Natural killer cell (primary cell): Measurements from ENCODE around the gene GPR42. TPM values are rescaled to one million over a fixed set of nuclear protein-coding genes. Genes with fewer than 3 reads are reported as not detected.

Source experiments
- ATAC-seq, 3 donors: fragments of 150-1000 bp in 2 of 3; fragments of 200-7000 bp in 1 of 3; cut with Tn5 transposase; 1 replicate in 1 of 3; 2 replicates in 2 of 3; pipeline ENCODE4 v1.10.0; 2021; ENCODE audit warnings: mild to moderate bottlenecking in 2 of 3, moderate library complexity in 2 of 3
- DNase-seq, 2 donors: peaks; one replicate each; pipeline versions ENCODE4 v3.0.0 to v3.0.0-alpha.2; 2013 to 2021; ENCODE audit warnings: mixed read lengths in 1 of 2
- H3K27ac ChIP-seq: one replicate; pipeline ENCODE4 v1.5.1; 2013; ENCODE audit warnings: mild to moderate bottlenecking, low read length
- H3K27me3 ChIP-seq: one replicate; pipeline ENCODE4 v1.6.1; 2013; ENCODE audit warnings: low read length; ENCODE audit not compliant: control insufficient read depth, insufficient read depth
- H3K36me3 ChIP-seq: one replicate; pipeline ENCODE4 v1.6.1; 2013; ENCODE audit warnings: low read length; ENCODE audit not compliant: control insufficient read depth, insufficient read depth
- H3K4me1 ChIP-seq: one replicate; pipeline ENCODE4 v1.6.1; 2013; ENCODE audit warnings: low read length; ENCODE audit not compliant: control insufficient read depth, insufficient read depth
- H3K4me3 ChIP-seq: one replicate; pipeline ENCODE4 v1.5.1; 2013; ENCODE audit warnings: low read length
- H3K9me3 ChIP-seq: one replicate; pipeline ENCODE4 v1.6.1; 2013; ENCODE audit warnings: low read length; ENCODE audit not compliant: control insufficient read depth, insufficient read depth
- H3K27ac Mint-ChIP-seq, 2 donors: one replicate each; pipeline ENCODE4 v1.8.0; 2022; ENCODE audit warnings: mild to moderate bottlenecking in 2 of 2, mixed read lengths in 2 of 2, moderate library complexity in 1 of 2
- H3K27me3 Mint-ChIP-seq, 2 donors: one replicate each; pipeline ENCODE4 v1.8.0; 2022; ENCODE audit warnings: low read depth in 2 of 2, mixed read lengths in 2 of 2
- H3K36me3 Mint-ChIP-seq: one replicate; pipeline ENCODE4 v1.8.0; 2022; ENCODE audit warnings: mixed read lengths
- H3K4me1 Mint-ChIP-seq, 2 donors: one replicate each; pipeline ENCODE4 v1.8.0; 2022; ENCODE audit warnings: mixed read lengths in 2 of 2
- H3K4me3 Mint-ChIP-seq: one replicate; pipeline ENCODE4 v1.8.0; 2022; ENCODE audit warnings: mild to moderate bottlenecking, moderate library complexity, mixed read lengths
- H3K9me3 Mint-ChIP-seq, 2 donors: one replicate each; pipeline ENCODE4 v1.8.0; 2022; ENCODE audit warnings: mixed read lengths in 2 of 2
- CTCF ChIP-seq: fragments of 200-600 bp; IDR thresholded peaks from one replicate; pipeline ENCODE4 v1.8.0; 2022; ENCODE audit warnings: antibody characterized with exemption
- WGBS: methylation state at CpG from one replicate; pipeline ENCODE4 v1.1.7; 2013; ENCODE audit warnings: missing lambda C conversion rate; ENCODE audit not compliant: insufficient coverage; 5-methylcytosine and 5-hydroxymethylcytosine counted together
- intact Hi-C: fragments of 100-400 bp; cut with micrococcal nuclease; formaldehyde crosslinking; loops from one replicate; pipeline ENCODE4 v1.14.2; 2022
- total RNA-seq, 4 donors: library from RNA; stranded (reverse); fragments of 120-200 nt in 1 of 4; gene quantifications; one replicate each; pipeline versions ENCODE4 v1.2.3 to v1.2.4, GENCODE V29; 2013 to 2022

The GPR42 gene
- total RNA-seq, 3 donors from 2014 or later (not counting 1 experiment from before 2014, with no cell fraction given): 0.19 to 1.5 TPM; not detected in 1

- Histone ChIP-seq H3K27me3 (peaks cover 3% of the 10 kb centered on the region), H3K4me1 (no peaks in the 10 kb centered on the region), H3K4me3 (no peak overlapping the region), H3K27ac (no peak overlapping the region), H3K36me3 (no peaks in the 10 kb centered on the region), H3K9me3 (no peaks in the 10 kb centered on the region)
- no peaks in the 10 kb centered on the region for H3K9me3 Mint-ChIP-seq
- no peak overlapping the region for H3K4me3 Mint-ChIP-seq
- ATAC-seq (no peak), DNase-seq (no peak)
- intact Hi-C loops: no loop called here
- no peak for TF ChIP-seq CTCF
- H3K4me1 Mint-ChIP-seq: peaks cover 0 to 12% of the 10 kb centered on the region in 2 donors
- no peak overlapping the region for H3K27ac Mint-ChIP-seq
- WGBS: 92% methylated on average over 19 of the region's 19 CpGs
- peaks cover 12 to 19% of the 10 kb centered on the region in 2 donors for H3K27me3 Mint-ChIP-seq
- no peaks in the 10 kb centered on the region for H3K36me3 Mint-ChIP-seq
Observed at GRCh38 chr19:35363711-35364425, 7.0 kb upstream of the GPR42 start.

- intact Hi-C loops: no loop called here
- ATAC-seq (no peak), DNase-seq (no peak)
- H3K4me1 Mint-ChIP-seq: peaks cover 0 to 12% of the 10 kb centered on the region in 2 donors
- no peaks in the 10 kb centered on the region for H3K36me3 Mint-ChIP-seq
- no peak overlapping the region for H3K27ac ChIP-seq
- H3K4me3 Mint-ChIP-seq: no peak overlapping the region
- no peaks in the 10 kb centered on the region for H3K4me1 ChIP-seq
- WGBS: 92% methylated on average over 4 of the region's 4 CpGs
- no peaks in the 10 kb centered on the region for H3K9me3 ChIP-seq
- no peak for TF ChIP-seq CTCF
- H3K27me3 Mint-ChIP-seq: peaks cover 12 to 19% of the 10 kb centered on the region in 2 donors
- no peak overlapping the region for H3K4me3 ChIP-seq
- H3K27ac Mint-ChIP-seq: no peak overlapping the region
- no peaks in the 10 kb centered on the region for H3K36me3 ChIP-seq
- H3K9me3 Mint-ChIP-seq: no peaks in the 10 kb centered on the region
- peaks cover 3% of the 10 kb centered on the region for H3K27me3 ChIP-seq
Observed at GRCh38 chr19:35365303-35365702, 5.6 kb upstream of the GPR42 start.

- Mint-ChIP-seq H3K27me3 (peaks cover 12 to 14% of the 10 kb centered on the region in 2 donors), H3K27ac (no peak overlapping the region), H3K9me3 (no peaks in the 10 kb centered on the region), H3K36me3 (no peaks in the 10 kb centered on the region), H3K4me1 (peaks cover 0 to under 1% of the 10 kb centered on the region in 2 donors), H3K4me3 (no peak overlapping the region)
- no peak overlapping the region for H3K27ac ChIP-seq
- no peak for ATAC-seq
- no peaks in the 10 kb centered on the region for H3K4me1 ChIP-seq
- no CpG with 5 or more reads among the region's 1 CpG for WGBS
- no peak for TF ChIP-seq CTCF
- H3K27me3 ChIP-seq: peaks cover 3% of the 10 kb centered on the region
- H3K9me3 ChIP-seq: no peaks in the 10 kb centered on the region
- no peaks in the 10 kb centered on the region for H3K36me3 ChIP-seq
- no peak for DNase-seq
- no peak overlapping the region for H3K4me3 ChIP-seq
- intact Hi-C loops: no loop called here
Observed at GRCh38 chr19:35368378-35368777, 2.5 kb upstream of the GPR42 start.

- Mint-ChIP-seq H3K27me3 (peaks cover 12 to 17% of the 10 kb centered on the region in 2 donors), H3K9me3 (no peaks in the 10 kb centered on the region), H3K27ac (no peak overlapping the region), H3K4me1 (no peaks in the 10 kb centered on the region), H3K36me3 (no peaks in the 10 kb centered on the region), H3K4me3 (no peak overlapping the region)
- TF ChIP-seq CTCF: no peak
- Histone ChIP-seq H3K36me3 (no peaks in the 10 kb centered on the region), H3K27me3 (peaks cover 3% of the 10 kb centered on the region), H3K27ac (no peak overlapping the region), H3K4me1 (no peaks in the 10 kb centered on the region), H3K4me3 (no peak overlapping the region), H3K9me3 (no peaks in the 10 kb centered on the region)
- ATAC-seq (no peak), DNase-seq (no peak)
- intact Hi-C loops: no loop called here
Observed at GRCh38 chr19:35369522-35369921, 1.3 kb upstream of the GPR42 start.
